Measurements from ENCODE around the gene ZBTB7C.

ZBTB7C gene

DNA sequence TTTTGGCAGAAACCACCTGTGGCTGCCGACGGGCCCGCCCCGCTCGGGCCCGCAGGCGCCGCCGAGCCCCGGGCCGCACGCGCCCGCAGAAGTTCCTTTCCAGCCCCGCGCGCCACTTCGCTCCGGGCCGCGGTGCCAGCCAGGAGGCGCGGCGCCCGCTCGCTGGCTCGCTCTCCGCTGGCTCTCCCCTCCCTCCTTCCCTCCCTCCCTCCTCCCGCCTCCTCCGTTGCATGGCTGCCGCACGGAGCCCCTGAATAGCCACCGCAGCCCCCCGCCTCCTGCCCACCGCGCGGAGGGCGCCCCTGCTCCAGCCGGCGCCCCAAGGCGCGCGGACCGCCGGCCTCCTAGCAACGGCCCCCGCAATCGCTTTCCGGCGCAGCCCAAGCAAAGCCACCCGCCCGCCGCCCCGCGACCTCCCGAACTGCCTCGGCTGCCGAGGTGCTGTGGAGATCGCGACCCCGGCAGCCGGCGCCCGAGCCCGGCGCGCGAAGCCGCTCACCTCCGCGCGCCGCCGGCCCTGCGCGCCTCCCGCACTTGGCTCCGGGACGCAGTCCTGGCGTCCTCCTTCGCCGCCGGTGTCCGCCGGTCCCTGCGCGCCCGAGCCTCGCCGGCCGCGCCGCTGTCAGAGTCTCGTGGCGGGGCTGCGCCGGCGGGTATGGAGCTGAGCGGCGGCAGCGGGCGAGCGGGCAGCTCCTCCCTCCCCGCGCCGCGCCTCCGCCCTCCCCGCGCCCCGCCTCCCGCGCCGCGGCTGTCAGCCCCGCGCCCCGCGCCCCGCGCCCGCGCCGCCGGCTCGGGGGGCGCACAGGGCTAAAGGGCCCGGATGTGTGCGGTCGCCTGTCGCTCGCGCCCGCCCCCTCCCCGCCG, at the start of gene ZBTB7C:
Gene ZBTB7C, minus strand, starts transcription at position 657 of the 864 bp plus-strand sequence.
- H3K36me3 Mint-ChIP-seq (ENCODE audit: low read depth): no peaks in the 10 kb centered on the region
- peak within 1 kb of the TSS; percentile 86 to 95 (median 92) for H3K4me3 Mint-ChIP-seq
- H3K27ac Mint-ChIP-seq: peak within 1 kb of the TSS in 2 of 3 experiments; percentile 61 to 85
- H3K4me1 Mint-ChIP-seq: peaks cover 49% of the 10 kb centered on the region
- H3K27me3 Mint-ChIP-seq (ENCODE audit: low read depth): peaks cover 73% of the 10 kb centered on the region
- TF ChIP-seq, protein P1, sequence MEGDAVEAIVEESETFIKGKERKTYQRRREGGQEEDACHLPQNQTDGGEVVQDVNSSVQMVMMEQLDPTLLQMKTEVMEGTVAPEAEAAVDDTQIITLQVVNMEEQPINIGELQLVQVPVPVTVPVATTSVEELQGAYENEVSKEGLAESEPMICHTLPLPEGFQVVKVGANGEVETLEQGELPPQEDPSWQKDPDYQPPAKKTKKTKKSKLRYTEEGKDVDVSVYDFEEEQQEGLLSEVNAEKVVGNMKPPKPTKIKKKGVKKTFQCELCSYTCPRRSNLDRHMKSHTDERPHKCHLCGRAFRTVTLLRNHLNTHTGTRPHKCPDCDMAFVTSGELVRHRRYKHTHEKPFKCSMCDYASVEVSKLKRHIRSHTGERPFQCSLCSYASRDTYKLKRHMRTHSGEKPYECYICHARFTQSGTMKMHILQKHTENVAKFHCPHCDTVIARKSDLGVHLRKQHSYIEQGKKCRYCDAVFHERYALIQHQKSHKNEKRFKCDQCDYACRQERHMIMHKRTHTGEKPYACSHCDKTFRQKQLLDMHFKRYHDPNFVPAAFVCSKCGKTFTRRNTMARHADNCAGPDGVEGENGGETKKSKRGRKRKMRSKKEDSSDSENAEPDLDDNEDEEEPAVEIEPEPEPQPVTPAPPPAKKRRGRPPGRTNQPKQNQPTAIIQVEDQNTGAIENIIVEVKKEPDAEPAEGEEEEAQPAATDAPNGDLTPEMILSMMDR (IDR thresholded peaks at IDR 0.05; ENCODE audit: unreplicated experiment in 3 of 3): no peak
- H3K9me3 Mint-ChIP-seq: no peaks in the 10 kb centered on the region

DNA sequence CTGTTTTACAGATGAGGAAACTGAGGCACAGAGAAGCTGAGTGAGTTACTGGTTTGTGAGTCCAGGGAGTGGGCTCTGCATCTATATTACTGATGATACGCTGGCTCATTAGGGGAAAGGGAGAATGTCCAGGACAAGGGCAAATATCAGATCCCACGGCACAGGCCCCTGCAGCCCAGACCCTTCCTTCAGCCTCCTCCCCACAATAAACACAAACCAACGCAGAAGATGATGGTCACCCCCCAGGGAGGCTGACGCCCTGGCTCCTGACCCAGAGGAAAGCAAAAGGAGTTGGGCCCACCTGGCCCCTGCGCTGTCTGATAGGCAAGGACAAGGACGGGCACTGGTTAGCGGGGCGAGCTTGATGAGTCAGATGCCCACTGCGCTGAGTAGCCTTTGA, 47.7 kb upstream of the ZBTB7C start:
- Mint-ChIP-seq H3K36me3 (ENCODE audit: low read depth) (no peaks in the 10 kb centered on the region), H3K27ac (no peak overlapping the region), H3K27me3 (ENCODE audit: low read depth) (peaks cover 16% of the 10 kb centered on the region), H3K4me3 (no peak overlapping the region), H3K4me1 (peaks cover 27% of the 10 kb centered on the region), H3K9me3 (no peaks in the 10 kb centered on the region)
- TF ChIP-seq, protein P1 (IDR thresholded peaks at IDR 0.05; ENCODE audit: unreplicated experiment in 3 of 3): no peak

DNA sequence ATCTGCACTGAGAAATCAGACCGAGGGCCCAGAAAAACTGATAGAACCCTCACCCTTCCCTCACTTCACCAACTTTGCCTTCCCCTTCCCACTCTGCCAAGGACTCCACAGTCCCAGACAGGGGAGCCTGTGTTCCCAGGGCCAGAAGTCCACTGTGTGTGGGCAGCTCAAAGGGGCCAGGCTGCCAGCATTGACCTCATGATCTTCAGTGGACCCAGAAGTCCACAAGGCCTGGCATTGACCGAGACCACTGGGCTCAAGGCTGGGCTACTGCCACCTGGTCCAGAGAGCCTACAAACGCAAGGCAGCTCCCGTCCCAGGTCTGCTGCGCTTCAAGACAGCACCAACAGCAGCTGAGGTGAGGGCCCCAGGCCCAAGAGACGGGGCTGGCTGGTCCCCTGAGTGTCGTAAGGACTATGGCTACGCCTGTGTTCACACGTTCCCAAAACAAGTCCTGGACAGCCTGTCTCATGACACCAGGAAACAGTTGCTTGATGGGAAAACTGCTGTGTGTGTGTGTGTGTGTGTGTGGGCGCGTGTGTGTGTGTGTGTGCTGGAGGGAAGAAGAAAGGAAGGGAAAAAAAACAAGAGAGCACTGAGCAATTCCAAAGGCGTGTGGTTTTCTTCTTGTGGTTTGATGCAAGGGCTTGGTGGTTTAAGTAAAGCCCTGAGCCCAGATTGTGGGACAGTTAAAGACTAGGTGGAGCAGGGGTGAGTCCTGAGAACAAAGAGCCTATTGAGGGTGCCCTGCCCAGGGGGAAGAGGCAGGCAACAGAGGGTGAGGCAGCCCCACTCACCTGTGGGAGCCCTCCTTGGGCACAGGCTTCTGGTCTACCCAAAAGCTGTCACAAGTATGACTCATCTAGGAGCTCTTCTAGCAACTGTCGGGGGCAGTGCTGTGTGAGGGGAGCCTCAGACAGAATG, 46.6 kb upstream of the ZBTB7C start:
- peak overlapping the region; percentile 11 to 65 (median 45) for H3K27ac Mint-ChIP-seq
- peaks cover 27% of the 10 kb centered on the region for H3K4me1 Mint-ChIP-seq
- H3K27me3 Mint-ChIP-seq (ENCODE audit: low read depth): peaks cover 17% of the 10 kb centered on the region
- H3K36me3 Mint-ChIP-seq (ENCODE audit: low read depth): no peaks in the 10 kb centered on the region
- no peak overlapping the region for H3K4me3 Mint-ChIP-seq
- TF ChIP-seq, protein P1 (IDR thresholded peaks at IDR 0.05; ENCODE audit: unreplicated experiment in 3 of 3): no peak
- H3K9me3 Mint-ChIP-seq: no peaks in the 10 kb centered on the region

DNA sequence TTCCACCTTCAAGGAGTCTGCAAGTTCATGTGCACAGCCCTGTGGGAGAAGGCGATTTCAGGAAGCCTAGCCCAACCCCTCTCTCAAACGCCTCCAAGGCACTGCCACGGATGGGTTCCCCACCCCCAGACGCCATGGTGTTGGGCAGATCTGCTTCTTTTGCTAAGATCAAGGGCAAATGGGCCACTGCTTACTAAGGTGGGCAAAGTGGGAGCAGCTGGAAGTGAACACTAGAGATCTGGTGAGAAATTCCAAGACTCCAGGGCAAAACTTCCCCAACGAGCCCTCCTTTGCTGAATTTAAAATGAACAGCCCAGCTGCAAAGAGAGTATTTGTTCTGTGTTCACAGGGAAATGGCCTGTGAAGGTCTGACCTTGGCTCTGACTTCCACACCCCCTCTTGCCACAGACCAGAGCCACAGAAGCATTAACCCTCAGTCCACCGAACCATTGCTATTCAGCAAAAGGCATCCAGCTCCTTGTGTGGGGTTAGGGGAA, 45.1 kb upstream of the ZBTB7C start:
- no peaks in the 10 kb centered on the region for H3K9me3 Mint-ChIP-seq
- TF ChIP-seq, protein P1 (IDR thresholded peaks at IDR 0.05; ENCODE audit: unreplicated experiment in 3 of 3): no peak
- H3K27me3 Mint-ChIP-seq (ENCODE audit: low read depth): peaks cover 17% of the 10 kb centered on the region
- H3K4me3 Mint-ChIP-seq: no peak overlapping the region
- peaks cover 27% of the 10 kb centered on the region for H3K4me1 Mint-ChIP-seq
- peak overlapping the region; percentile 59 to 99 (median 87) for H3K27ac Mint-ChIP-seq
- no peaks in the 10 kb centered on the region for H3K36me3 Mint-ChIP-seq (ENCODE audit: low read depth)

DNA sequence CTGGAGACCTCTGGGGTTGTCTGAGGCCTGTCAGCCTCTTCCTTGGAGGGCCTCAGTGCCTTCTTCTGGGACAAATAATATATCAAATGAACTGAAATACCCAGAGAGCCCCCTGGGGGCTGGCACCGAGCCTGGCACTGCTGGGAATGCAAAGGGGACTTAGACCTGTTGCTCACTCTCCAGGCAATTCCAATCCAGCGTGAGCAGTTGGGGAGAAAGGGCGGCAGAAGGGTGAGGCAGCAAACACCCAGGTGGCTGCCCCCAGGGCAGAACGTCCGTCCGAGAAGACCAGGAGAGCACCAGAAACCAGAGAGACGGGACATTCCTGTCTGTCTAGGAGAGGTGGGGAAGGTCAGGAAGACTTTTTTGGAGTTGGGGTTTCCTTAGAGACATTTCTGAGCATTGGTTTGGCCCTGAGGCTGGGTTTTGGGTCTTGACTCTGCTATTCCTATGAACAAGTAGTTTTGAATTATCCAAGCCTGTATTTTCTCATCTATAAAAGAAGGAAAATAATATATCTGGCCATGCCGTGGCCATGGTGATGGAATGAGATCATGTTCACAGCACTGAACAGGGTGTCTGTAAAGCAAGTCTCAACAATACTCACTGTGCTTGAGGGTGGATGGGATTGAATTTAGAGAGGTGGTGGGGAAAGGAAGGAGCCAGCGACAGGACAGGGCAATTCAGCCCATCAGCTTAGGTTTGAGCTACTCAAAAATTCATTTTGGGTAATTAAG, 44.3 kb upstream of the ZBTB7C start:
- H3K4me3 Mint-ChIP-seq: no peak overlapping the region
- H3K27ac Mint-ChIP-seq: peak overlapping the region; percentile 59 to 99 (median 87)
- peaks cover 12% of the 10 kb centered on the region for H3K27me3 Mint-ChIP-seq (ENCODE audit: low read depth)
- peaks cover 30% of the 10 kb centered on the region for H3K4me1 Mint-ChIP-seq
- H3K9me3 Mint-ChIP-seq: no peaks in the 10 kb centered on the region
- H3K36me3 Mint-ChIP-seq (ENCODE audit: low read depth): no peaks in the 10 kb centered on the region
- TF ChIP-seq, protein P1 (IDR thresholded peaks at IDR 0.05; ENCODE audit: unreplicated experiment in 3 of 3): no peak

All from nephron (organoid).